Cardiac fibroblast (primary cell): ENCODE measurements around the gene PLOD2.
A peak's percentile ranks its signal among the peaks of the same experiment; 100 is the strongest.

Experiments
- DNase-seq, 2 donors: peaks; one replicate each; pipeline versions ENCODE4 v3.0.0 to v3.0.0-alpha.2; 2010; ENCODE audit warnings: low read depth in 2 of 2
- H3K4me3 ChIP-seq, 2 donors: replicated peaks in 1 of 2; 1 replicate in 1 of 2; 2 replicates in 1 of 2; pipeline ENCODE4 v1.5.1; 2011; ENCODE audit warnings: low read depth in 2 of 2, low read length in 2 of 2, mild to moderate bottlenecking in 2 of 2, moderate library complexity in 1 of 2
- CTCF ChIP-seq: IDR thresholded peaks from one replicate; pipeline ENCODE4 v1.5.1; 2011; ENCODE audit warnings: low read depth, mild to moderate bottlenecking, low read length, inconsistent platforms

Gene PLOD2

GRCh38 chr3:146148468-146148931 lies 12.5 kb downstream of the PLOD2 start:
- no peak overlapping the region for H3K4me3 ChIP-seq
- peak; percentile 22 for TF ChIP-seq CTCF
- peak; percentile 60 to 71 for DNase-seq

- TF ChIP-seq CTCF = no peak
- H3K4me3 ChIP-seq = no peak overlapping the region
- DNase-seq = no peak
These were observed 15.3 kb downstream of the PLOD2 start for GRCh38 chr3:146145642-146146041.

GRCh38 chr3:146142757-146143156 lies 18.2 kb downstream of the PLOD2 start:
- no peak overlapping the region for H3K4me3 ChIP-seq
- TF ChIP-seq CTCF = no peak
- peak; percentile 65 to 70 for DNase-seq

- TF ChIP-seq CTCF = no peak
- no peak overlapping the region for H3K4me3 ChIP-seq
- no peak for DNase-seq
These were observed 21.3 kb downstream of the PLOD2 start for GRCh38 chr3:146139586-146140110.

- no peak for DNase-seq
- H3K4me3 ChIP-seq = no peak overlapping the region
- no peak for TF ChIP-seq CTCF
These were observed 22.1 kb downstream of the PLOD2 start for GRCh38 chr3:146138902-146139301.

- no peak overlapping the region for H3K4me3 ChIP-seq
- TF ChIP-seq CTCF = no peak
- DNase-seq = no peak
These were observed 24.3 kb downstream of the PLOD2 start for GRCh38 chr3:146136647-146137046.
